CD4-positive, alpha-beta T cell treated with Interleukin-1 beta for 1 hour (primary cell): ENCODE results near the gene RNH1.

Experiments
- DNase-seq, 2 donors: peaks; one replicate each; pipeline ENCODE4 v3.0.0-alpha.2; 2020 to 2022

RNH1 gene

GRCh38 chr11:454801-455565 is 52.1 kb downstream of the RNH1 start:
- no peak for DNase-seq

GRCh38 chr11:454043-454442 is 53.0 kb downstream of the RNH1 start:
- DNase-seq, result no peak

- no peak for DNase-seq
Measured at GRCh38 chr11:453564-453963, 53.5 kb downstream of the RNH1 start.

GRCh38 chr11:452916-453527 is 54.0 kb downstream of the RNH1 start:
- DNase-seq, result no peak

- no peak for DNase-seq
Measured at GRCh38 chr11:452203-452744, 54.8 kb downstream of the RNH1 start.

- no peak for DNase-seq
Measured at GRCh38 chr11:451738-452137, 55.3 kb downstream of the RNH1 start.

GRCh38 chr11:450809-451451 is 56.1 kb downstream of the RNH1 start:
- peak; percentile 82 to 85 for DNase-seq

- DNase-seq, result peak; percentile 93
Measured at GRCh38 chr11:449889-450808, 56.9 kb downstream of the RNH1 start, which contains the start of gene PTDSS2. Gene PTDSS2, plus strand, starts transcription at chr11:450279. Its CDS starts 177 bp downstream, at chr11:450456.

- DNase-seq, result peak; percentile 93 to 95
Measured at GRCh38 chr11:447923-448731, 58.9 kb downstream of the RNH1 start.

GRCh38 chr11:446891-447290 is 60.2 kb downstream of the RNH1 start:
- no peak for DNase-seq

- no peak for DNase-seq
Measured at GRCh38 chr11:445765-446588, 61.1 kb downstream of the RNH1 start.
